IMR-90 (cell line): ENCODE measurements around the gene COA1. TPM values are rescaled to one million over a fixed set of nuclear protein-coding genes. Genes with fewer than 3 reads are reported as not detected.

Source experiments
- ATAC-seq: fragments of 200-7000 bp; cut with Tn5 transposase; 2 replicates; pipeline ENCODE4 v1.9.1; 2020; ENCODE audit warnings: low read depth, mild to moderate bottlenecking, moderate library complexity
- BruUV-seq: library from RNA; stranded (reverse); fragments of 400-500 nt; replicated peaks from 2 replicates; lab custom pipeline; 2021; lab: Mats Ljungman, UMichigan
- CTCF ChIA-PET: fragments of 300-600 bp; formaldehyde crosslinking; extraction: SDS; loops from one replicate; lab custom pipeline; 2021; ENCODE audit warnings: antibody characterized with exemption; lab: Yijun Ruan, JAX
- POLR2A ChIA-PET: fragments of 300-600 bp; sonication (Branson Sonifier 250); formaldehyde crosslinking; loops from one replicate; lab custom pipeline; 2022; ENCODE audit warnings: antibody characterized with exemption; ENCODE audit not compliant: unreplicated experiment; lab: Charles Lee
- DNase-seq: peaks from one replicate; pipeline ENCODE4 v3.0.0; 2013
- H2AFZ ChIP-seq: replicated peaks from 2 replicates; pipeline ENCODE3; 2013; ENCODE audit warnings: low read length, mild to moderate bottlenecking; ENCODE audit not compliant: poor library complexity
- H2AK5ac ChIP-seq: 2 replicates; pipeline ENCODE4 v1.6.1; 2013; ENCODE audit warnings: low read depth, low read length, inconsistent platforms
- H2AK9ac ChIP-seq: replicated peaks from 2 replicates; pipeline ENCODE3; 2013; ENCODE audit warnings: mild to moderate bottlenecking, low read depth, low read length, moderate library complexity; ENCODE audit not compliant: poor library complexity
- H2BK120ac ChIP-seq: 2 replicates; pipeline ENCODE4 v1.6.1; 2013; ENCODE audit warnings: low read depth, low read length, inconsistent platforms
- H2BK15ac ChIP-seq: 3 replicates; pipeline ENCODE4 v1.6.1; 2013; ENCODE audit warnings: low read depth, low read length, inconsistent platforms
- H2BK20ac ChIP-seq: 2 replicates; pipeline ENCODE4 v1.6.1; 2013; ENCODE audit warnings: low read depth, mild to moderate bottlenecking, inconsistent platforms, low read length, moderate library complexity
- H2BK5ac ChIP-seq: 2 replicates; pipeline ENCODE4 v1.6.1; 2013; ENCODE audit warnings: mild to moderate bottlenecking, low read depth, low read length, inconsistent platforms; ENCODE audit not compliant: poor library complexity, severe bottlenecking
- H3K14ac ChIP-seq: replicated peaks from 2 replicates; pipeline ENCODE4 v1.6.1; 2013; ENCODE audit warnings: low read depth, low read length, inconsistent platforms
- H3K18ac ChIP-seq: 2 replicates; pipeline ENCODE4 v1.6.1; 2013; ENCODE audit warnings: low read depth, low read length, control low read depth
- H3K23ac ChIP-seq: 2 replicates; pipeline ENCODE4 v1.6.1; 2013; ENCODE audit warnings: low read depth, low read length, inconsistent platforms
- H3K27ac ChIP-seq: 2 replicates; pipeline ENCODE4 v1.5.1; 2013; ENCODE audit warnings: mild to moderate bottlenecking, control low read depth, low read length; ENCODE audit not compliant: insufficient read depth
- H3K27me3 ChIP-seq: 2 replicates; pipeline ENCODE4 v1.6.1; 2013; ENCODE audit warnings: low read length; ENCODE audit not compliant: control insufficient read depth, insufficient read depth
- H3K36me3 ChIP-seq: 2 replicates; pipeline ENCODE4 v1.6.1; 2013; ENCODE audit warnings: low read length, mixed read lengths; ENCODE audit not compliant: control insufficient read depth, insufficient read depth
- H3K4ac ChIP-seq: 2 replicates; pipeline ENCODE4 v1.6.1; 2013; ENCODE audit warnings: low read depth, low read length, inconsistent platforms
- H3K4me1 ChIP-seq: 2 replicates; pipeline ENCODE4 v1.6.1; 2013; ENCODE audit warnings: low read length, mixed read lengths; ENCODE audit not compliant: control insufficient read depth, insufficient read depth
- H3K4me2 ChIP-seq: 2 replicates; pipeline ENCODE4 v1.6.1; 2013; ENCODE audit warnings: low read depth, mild to moderate bottlenecking, control low read depth, low read length, moderate library complexity
- H3K4me3 ChIP-seq: 2 replicates; pipeline ENCODE4 v1.5.1; 2013; ENCODE audit warnings: low read depth, mild to moderate bottlenecking, control low read depth, low read length, moderate library complexity; ENCODE audit not compliant: insufficient read depth
- H3K56ac ChIP-seq: 2 replicates; pipeline ENCODE4 v1.6.1; 2013; ENCODE audit warnings: low read length, inconsistent platforms; ENCODE audit not compliant: insufficient read depth; ENCODE audit errors: extremely low read depth
- H3K79me1 ChIP-seq, 2 experiments: 2 replicates each; pipeline ENCODE4 v1.6.1; 2013; ENCODE audit warnings: low read length in 2 of 2, inconsistent platforms in 1 of 2, low read depth in 1 of 2
- H3K9ac ChIP-seq: 2 replicates; pipeline ENCODE4 v1.6.1; 2013; ENCODE audit warnings: low read depth, low read length, control low read depth
- H3K9me1 ChIP-seq: 2 replicates; pipeline ENCODE4 v1.6.1; 2013; ENCODE audit warnings: low read length, inconsistent platforms; ENCODE audit not compliant: insufficient read depth
- H3K9me3 ChIP-seq: 2 replicates; pipeline ENCODE4 v1.6.1; 2013; ENCODE audit warnings: low read length; ENCODE audit not compliant: control insufficient read depth, insufficient read depth
- H4K20me1 ChIP-seq: 2 replicates; pipeline ENCODE4 v1.6.1; 2013; ENCODE audit warnings: low read length, inconsistent platforms; ENCODE audit not compliant: insufficient read depth
- H4K5ac ChIP-seq: 2 replicates; pipeline ENCODE4 v1.6.1; 2013; ENCODE audit warnings: mild to moderate bottlenecking, low read depth, low read length, control low read depth
- H4K8ac ChIP-seq, 2 experiments: 2 replicates each; pipeline ENCODE4 v1.6.1; 2013; ENCODE audit warnings: low read depth in 2 of 2, low read length in 2 of 2, control low read depth in 1 of 2, inconsistent platforms in 1 of 2
- H4K91ac ChIP-seq: 2 replicates; pipeline ENCODE4 v1.6.1; 2013; ENCODE audit warnings: low read depth, low read length, inconsistent platforms; ENCODE audit not compliant: insufficient read depth
- FOS ChIP-seq: fragments of 150-350 bp; IDR thresholded peaks from 2 replicates; pipeline ENCODE4 v1.6.1; 2016; ENCODE audit warnings: low read depth, low read length
- WGBS, 2 experiments: methylation state at CpG; one replicate each; pipeline versions ENCODE4 v1.1.5 to v1.1.7; 2013; ENCODE audit warnings: missing lambda C conversion rate in 2 of 2; ENCODE audit not compliant: insufficient read length in 1 of 2; ENCODE audit errors: extremely low coverage in 2 of 2; 5-methylcytosine and 5-hydroxymethylcytosine counted together
- dilution Hi-C: fragments of 300-500 bp; cut with HindIII; formaldehyde crosslinking; loops from one replicate; pipeline ENCODE4 v1.14.3; 2018; ENCODE audit warnings: low sequenced_read_pairs; ENCODE audit not compliant: unreplicated experiment
- in situ Hi-C: fragments of 300-500 bp; cut with MboI; formaldehyde crosslinking; loops from 3 replicates; pipeline ENCODE4 v1.14.3; 2019; ENCODE audit warnings: low sequenced_read_pairs, inconsistent platforms, mixed read lengths
- intact Hi-C: fragments of 100-400 bp; cut with micrococcal nuclease; formaldehyde crosslinking; loops from 2 replicates; pipeline ENCODE4 v1.10.0; 2022
- polyA plus RNA-seq, 3 experiments: library from polyadenylated mRNA; depleted of rRNA; stranded (reverse); fragments of >200 nt; gene quantifications; 2 replicates each; pipeline ENCODE4 v1.2.3, GENCODE V29; 2012; ENCODE audit warnings: low replicate concordance in 1 of 3
- total RNA-seq: library from RNA; depleted of rRNA; stranded (reverse); fragments of >200 nt; gene quantifications from 2 replicates; pipeline ENCODE4 v1.2.3, GENCODE V29; 2012

Gene COA1
- total and polyA plus RNA-seq, 2 of the 4 experiments (the other 2 are of a cell fraction): 34.2 to 59.5 TPM

- H3K14ac ChIP-seq: no peak overlapping the region
- ATAC-seq: no peak
- no peaks in the 10 kb centered on the region for H3K27me3 ChIP-seq
- DNase-seq: no peak
- no peak overlapping the region for H2BK20ac ChIP-seq
- no peak overlapping the region for H3K18ac ChIP-seq
- no peak overlapping the region for H2BK5ac ChIP-seq
- no TSS peak for BruUV-seq
- no peak overlapping the region for H3K4ac ChIP-seq
- CTCF ChIA-PET: interaction anchor here (0.7 to 1.5 kb wide), 4 partner anchors 11 to 108 kb away, joined by 3 to 4 read pairs (median 4); partner anchors contain the start of gene STK17A
- H2AK5ac ChIP-seq: no peak overlapping the region
- H4K5ac ChIP-seq: no peak overlapping the region
- H4K20me1 ChIP-seq: no peaks in the 10 kb centered on the region
- no peak overlapping the region for H3K56ac ChIP-seq
- POLR2A ChIA-PET: no interaction called here
- H4K8ac ChIP-seq: no peak overlapping the region
- no peaks in the 10 kb centered on the region for H3K9me3 ChIP-seq
- no peak overlapping the region for H4K91ac ChIP-seq
- H2AK9ac ChIP-seq: no peak overlapping the region
- H3K4me3 ChIP-seq: no peak overlapping the region
- H2BK120ac ChIP-seq: no peak overlapping the region
- no peak overlapping the region for H2AFZ ChIP-seq
- H3K9me1 ChIP-seq: 0 out of 2 replicates have a peak, but pooled peaks cover 3% of the 10 kb centered on the region
- no peak overlapping the region for H3K23ac ChIP-seq
- no peak overlapping the region for H3K4me2 ChIP-seq
- dilution Hi-C loops (no loop called here), intact Hi-C loops (no loop called here), in situ Hi-C loops (no loop called here)
- H3K79me1 ChIP-seq: peaks cover 21 to 46% of the 10 kb centered on the region in 2 experiments
- H3K9ac ChIP-seq: no peak overlapping the region
- no peaks in the 10 kb centered on the region for H3K36me3 ChIP-seq
- H2BK15ac ChIP-seq: no peak overlapping the region
- no peak for TF ChIP-seq FOS
- WGBS, 2 experiments: 80% methylated on average over 1 of the region's 2 CpGs; no CpG with 5 or more reads in 1 of the 2 experiments
- no peak overlapping the region for H3K27ac ChIP-seq
- H3K4me1 ChIP-seq: 0 out of 2 replicates have a peak, but pooled peaks cover 3% of the 10 kb centered on the region
Measured at GRCh38 chr7:43686991-43687390, 42.3 kb downstream of the COA1 start.
